Tibial nerve (tissue), 4 donors: ENCODE results near the gene MAN2A1.

Source experiments
- EP300 ChIP-seq, 2 donors: sonication (generic); formaldehyde crosslinking; IDR thresholded peaks; one replicate each; pipeline ENCODE4 v1.6.1; 2017; ENCODE audit warnings: antibody characterized with exemption in 2 of 2, mild to moderate bottlenecking in 1 of 2
- POLR2A ChIP-seq, 2 donors: fragments of 450-650 bp; IDR thresholded peaks; one replicate each; pipeline ENCODE4 v1.6.1; 2017; ENCODE audit warnings: antibody characterized with exemption in 2 of 2, mild to moderate bottlenecking in 2 of 2, moderate library complexity in 2 of 2
- TF ChIP-seq, protein P1 (sequence below), 5 experiments: fragments of 200-600 bp in 3 of 5; fragments of 450-650 bp in 2 of 5; sonication (generic) in 3 of 5; IDR thresholded peaks; one replicate each; pipeline ENCODE4 v1.5.1; 2016 to 2019; ENCODE audit warnings: antibody characterized with exemption in 5 of 5, mild to moderate bottlenecking in 3 of 5, moderate library complexity in 2 of 5

DNA sequence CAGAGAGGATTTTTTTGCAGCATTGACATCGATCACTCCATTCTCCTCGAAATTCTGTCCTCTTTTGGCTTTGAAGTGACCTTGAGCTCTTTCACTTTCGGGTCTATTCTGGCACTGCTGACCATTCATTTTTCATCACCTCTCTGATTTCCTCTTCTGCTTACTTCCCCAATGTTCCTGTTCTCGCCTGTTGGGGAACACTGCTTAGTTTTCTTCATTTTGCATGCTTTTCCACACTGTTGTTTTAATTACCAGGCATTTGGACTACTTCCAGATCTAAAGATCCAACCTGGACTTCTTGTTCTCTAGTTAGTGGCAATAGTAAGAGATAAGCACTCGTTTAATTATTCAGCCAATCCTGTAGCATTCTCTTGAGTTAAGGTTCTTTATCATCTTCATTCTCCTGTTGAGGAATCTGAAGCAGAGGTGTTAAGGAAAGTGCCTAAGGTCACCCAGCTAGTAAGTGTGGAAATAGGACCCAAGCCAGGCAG, 53.4 kb downstream of the MAN2A1 start:
- TF ChIP-seq, protein P1, sequence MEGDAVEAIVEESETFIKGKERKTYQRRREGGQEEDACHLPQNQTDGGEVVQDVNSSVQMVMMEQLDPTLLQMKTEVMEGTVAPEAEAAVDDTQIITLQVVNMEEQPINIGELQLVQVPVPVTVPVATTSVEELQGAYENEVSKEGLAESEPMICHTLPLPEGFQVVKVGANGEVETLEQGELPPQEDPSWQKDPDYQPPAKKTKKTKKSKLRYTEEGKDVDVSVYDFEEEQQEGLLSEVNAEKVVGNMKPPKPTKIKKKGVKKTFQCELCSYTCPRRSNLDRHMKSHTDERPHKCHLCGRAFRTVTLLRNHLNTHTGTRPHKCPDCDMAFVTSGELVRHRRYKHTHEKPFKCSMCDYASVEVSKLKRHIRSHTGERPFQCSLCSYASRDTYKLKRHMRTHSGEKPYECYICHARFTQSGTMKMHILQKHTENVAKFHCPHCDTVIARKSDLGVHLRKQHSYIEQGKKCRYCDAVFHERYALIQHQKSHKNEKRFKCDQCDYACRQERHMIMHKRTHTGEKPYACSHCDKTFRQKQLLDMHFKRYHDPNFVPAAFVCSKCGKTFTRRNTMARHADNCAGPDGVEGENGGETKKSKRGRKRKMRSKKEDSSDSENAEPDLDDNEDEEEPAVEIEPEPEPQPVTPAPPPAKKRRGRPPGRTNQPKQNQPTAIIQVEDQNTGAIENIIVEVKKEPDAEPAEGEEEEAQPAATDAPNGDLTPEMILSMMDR (IDR thresholded peaks at IDR 0.05): no peak
- TF ChIP-seq POLR2A (IDR thresholded peaks at IDR 0.05) (no peak), EP300 (IDR thresholded peaks at IDR 0.05) (peak in 1 of 2 donors; percentile 24)
